ENCODE data around the gene ANKRD40CL. TPM values are rescaled to one million over a fixed set of nuclear protein-coding genes. Genes with fewer than 3 reads are reported as not detected.

Gene ANKRD40CL
- total and polyA plus RNA-seq, 9 of the 15 experiments (the other 6 are each of a cell fraction or from before 2014, with no cell fraction given): not detected

DNA sequence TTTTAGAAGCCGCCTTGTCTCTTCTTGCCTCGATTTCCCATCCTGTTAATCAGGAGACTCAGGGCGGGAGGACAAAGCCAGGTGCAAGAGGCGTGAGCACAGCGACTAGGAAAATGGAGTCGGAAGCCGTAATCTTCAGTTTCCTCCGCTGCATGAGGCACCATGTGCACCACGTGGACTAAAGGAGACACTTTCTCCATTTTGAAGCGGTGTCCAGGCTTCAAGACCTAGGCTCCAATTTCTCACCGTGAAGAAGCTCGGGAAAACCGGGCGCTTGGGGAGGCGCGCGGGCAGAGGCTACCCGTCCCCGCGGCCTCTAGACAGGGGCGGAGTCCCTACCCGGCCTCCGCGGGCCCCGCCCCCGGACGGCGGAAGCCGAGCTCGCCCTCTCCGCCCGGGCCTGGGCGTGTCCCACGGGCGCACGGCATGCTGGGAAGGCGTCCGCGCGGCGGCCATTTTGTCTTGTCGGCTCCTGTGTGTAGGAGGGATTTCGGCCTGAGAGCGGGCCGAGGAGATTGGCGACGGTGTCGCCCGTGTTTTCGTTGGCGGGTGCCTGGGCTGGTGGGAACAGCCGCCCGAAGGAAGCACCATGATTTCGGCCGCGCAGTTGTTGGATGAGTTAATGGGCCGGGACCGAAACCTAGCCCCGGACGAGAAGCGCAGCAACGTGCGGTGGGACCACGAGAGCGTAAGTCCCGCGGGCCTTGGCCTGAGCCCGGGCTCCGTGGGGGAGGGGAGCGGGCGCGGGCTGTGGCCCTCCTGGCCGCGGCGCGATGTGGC is 48.0 kb downstream of the ANKRD40CL start, which contains the start of gene LUC7L3 (continued):
- TF ChIP-seq PYGO2 (tag; IDR thresholded peaks at IDR 0.05) (0 out of 2 replicates have a peak, but pooled peaks have one; percentile 18), ZKSCAN8 (CRISPR knock-in tag; IDR thresholded peaks at IDR 0.05) (peak; percentile 66; the same call in 1 of the 2 replicates), POU5F1 (IDR thresholded peaks at IDR 0.05; ENCODE audit: borderline replicate concordance, low read depth, low read length, partially characterized antibody) (no peak), ZNF444 (CRISPR knock-in tag; IDR thresholded peaks at IDR 0.05) (no peak), SMAD3 (CRISPR knock-in tag; conservative IDR thresholded peaks at IDR 0.05) (peak; percentile 84), ZKSCAN1 (IDR thresholded peaks at IDR 0.05; ENCODE audit: low read depth, low read length) (0 out of 2 replicates have a peak, but pooled peaks have one; percentile 43), NELFE (IDR thresholded peaks at IDR 0.05; ENCODE audit: insufficient read depth, insufficient read length) (no peak), NFE2 (IDR thresholded peaks at IDR 0.05; ENCODE audit: low read depth) (no peak), ATF4 (CRISPR knock-in tag; IDR thresholded peaks at IDR 0.05) (peak; percentile 53; the same call in 1 of the 2 replicates), ZBTB17 (CRISPR knock-in tag; IDR thresholded peaks at IDR 0.05) (0 out of 2 replicates have a peak, but pooled peaks have one; percentile 41), ZNF707 (CRISPR knock-in tag; conservative IDR thresholded peaks at IDR 0.05) (no peak), FOSL1 (tag; conservative IDR thresholded peaks at IDR 0.05) (0 out of 2 replicates have a peak, but pooled peaks have one; percentile 4), PHF8 (IDR thresholded peaks at IDR 0.05; ENCODE audit: borderline replicate concordance, low read length) (peak; percentile 96), TSC22D4 (tag; IDR thresholded peaks at IDR 0.05) (no peak), NCOA1 (IDR thresholded peaks at IDR 0.05; ENCODE audit: low read depth) (no peak), ZNF12 (CRISPR knock-in tag; IDR thresholded peaks at IDR 0.05) (no peak), FOXJ2 (tag; IDR thresholded peaks at IDR 0.05) (no peak)
- TF ChIP-seq, protein P1, sequence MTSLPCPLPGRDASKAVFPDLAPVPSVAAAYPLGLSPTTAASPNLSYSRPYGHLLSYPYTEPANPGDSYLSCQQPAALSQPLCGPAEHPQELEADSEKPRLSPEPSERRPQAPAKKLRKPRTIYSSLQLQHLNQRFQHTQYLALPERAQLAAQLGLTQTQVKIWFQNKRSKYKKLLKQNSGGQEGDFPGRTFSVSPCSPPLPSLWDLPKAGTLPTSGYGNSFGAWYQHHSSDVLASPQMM (CRISPR knock-in tag; IDR thresholded peaks at IDR 0.05): no peak
- TF ChIP-seq, protein P2, sequence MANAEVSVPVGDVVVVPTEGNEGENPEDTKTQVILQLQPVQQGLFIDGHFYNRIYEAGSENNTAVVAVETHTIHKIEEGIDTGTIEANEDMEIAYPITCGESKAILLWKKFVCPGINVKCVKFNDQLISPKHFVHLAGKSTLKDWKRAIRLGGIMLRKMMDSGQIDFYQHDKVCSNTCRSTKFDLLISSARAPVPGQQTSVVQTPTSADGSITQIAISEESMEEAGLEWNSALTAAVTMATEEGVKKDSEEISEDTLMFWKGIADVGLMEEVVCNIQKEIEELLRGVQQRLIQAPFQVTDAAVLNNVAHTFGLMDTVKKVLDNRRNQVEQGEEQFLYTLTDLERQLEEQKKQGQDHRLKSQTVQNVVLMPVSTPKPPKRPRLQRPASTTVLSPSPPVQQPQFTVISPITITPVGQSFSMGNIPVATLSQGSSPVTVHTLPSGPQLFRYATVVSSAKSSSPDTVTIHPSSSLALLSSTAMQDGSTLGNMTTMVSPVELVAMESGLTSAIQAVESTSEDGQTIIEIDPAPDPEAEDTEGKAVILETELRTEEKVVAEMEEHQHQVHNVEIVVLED (CRISPR knock-in tag; IDR thresholded peaks at IDR 0.05): peak; percentile 74
- TF ChIP-seq, protein P3, sequence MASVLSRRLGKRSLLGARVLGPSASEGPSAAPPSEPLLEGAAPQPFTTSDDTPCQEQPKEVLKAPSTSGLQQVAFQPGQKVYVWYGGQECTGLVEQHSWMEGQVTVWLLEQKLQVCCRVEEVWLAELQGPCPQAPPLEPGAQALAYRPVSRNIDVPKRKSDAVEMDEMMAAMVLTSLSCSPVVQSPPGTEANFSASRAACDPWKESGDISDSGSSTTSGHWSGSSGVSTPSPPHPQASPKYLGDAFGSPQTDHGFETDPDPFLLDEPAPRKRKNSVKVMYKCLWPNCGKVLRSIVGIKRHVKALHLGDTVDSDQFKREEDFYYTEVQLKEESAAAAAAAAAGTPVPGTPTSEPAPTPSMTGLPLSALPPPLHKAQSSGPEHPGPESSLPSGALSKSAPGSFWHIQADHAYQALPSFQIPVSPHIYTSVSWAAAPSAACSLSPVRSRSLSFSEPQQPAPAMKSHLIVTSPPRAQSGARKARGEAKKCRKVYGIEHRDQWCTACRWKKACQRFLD (CRISPR knock-in tag; IDR thresholded peaks at IDR 0.05): peak; percentile 25; the same call in 1 of the 2 replicates
- TF ChIP-seq, protein P4, sequence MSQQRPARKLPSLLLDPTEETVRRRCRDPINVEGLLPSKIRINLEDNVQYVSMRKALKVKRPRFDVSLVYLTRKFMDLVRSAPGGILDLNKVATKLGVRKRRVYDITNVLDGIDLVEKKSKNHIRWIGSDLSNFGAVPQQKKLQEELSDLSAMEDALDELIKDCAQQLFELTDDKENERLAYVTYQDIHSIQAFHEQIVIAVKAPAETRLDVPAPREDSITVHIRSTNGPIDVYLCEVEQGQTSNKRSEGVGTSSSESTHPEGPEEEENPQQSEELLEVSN (IDR thresholded peaks at IDR 0.05; ENCODE audit: borderline replicate concordance in 1 of 2, extremely low read depth in 1 of 2, insufficient read depth in 1 of 2, insufficient read length in 1 of 2, low read depth in 1 of 2, low read length in 1 of 2, poor library complexity in 1 of 2, severe bottlenecking in 1 of 2): peak; percentile 52 to 92

Data from K562 (cell line).